Measurements from ENCODE around the gene GPBP1.
A peak's percentile ranks its signal among the peaks of the same experiment; 100 is the strongest.
"Not testable (repeated sequence)": the region's sequence is repeated elsewhere in the genome, so short reads cannot be mapped to it uniquely, and the experiment has no call there.

Gene GPBP1

DNA sequence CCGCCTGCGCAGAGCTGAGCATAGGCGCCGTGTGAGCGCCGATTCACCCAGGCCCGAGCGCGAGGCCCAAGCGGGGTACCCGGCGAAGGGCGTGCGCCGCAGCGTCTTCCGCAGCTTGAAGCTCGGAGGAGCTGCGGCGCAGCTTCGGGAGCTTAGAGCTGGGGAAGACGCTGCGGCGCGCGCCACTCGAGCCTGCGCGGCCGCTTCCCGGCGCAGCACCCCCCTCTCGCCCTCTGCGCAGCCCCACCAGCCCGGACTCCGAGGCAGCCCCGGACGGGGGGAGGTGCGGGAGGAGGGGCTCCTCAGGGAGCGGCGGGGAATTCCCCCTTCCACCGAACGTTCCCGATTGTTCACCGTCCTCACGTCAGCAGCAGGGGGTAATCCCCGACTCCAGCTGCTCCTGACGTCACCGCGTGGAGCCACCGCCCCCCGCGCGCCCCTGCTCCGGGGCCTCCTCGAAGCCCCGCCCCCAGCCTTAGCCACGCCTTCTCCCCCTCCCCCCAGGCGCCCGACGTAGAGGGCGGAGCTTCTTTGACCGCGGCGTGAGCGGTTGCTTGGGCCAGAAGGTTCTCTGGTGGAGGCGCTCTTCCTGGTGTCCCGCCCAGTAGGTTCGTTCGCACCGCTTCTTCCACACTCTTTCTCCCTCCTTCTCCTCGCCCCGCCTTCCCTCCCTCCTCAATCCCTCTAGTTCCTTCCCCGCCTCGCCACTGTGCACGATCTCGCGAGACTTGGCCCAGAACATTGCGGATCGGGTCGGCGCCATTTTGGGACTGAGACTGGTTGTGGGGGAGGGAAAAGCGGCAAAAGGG lies at the start of gene GPBP1:
TSS of gene GPBP1 (plus strand) at position 741 of the 809 bp plus-strand sequence. CDS start 40,072 bp downstream, outside the sequence.
- peak; percentile 97 for DNase-seq

GRCh38 chr5:57128325-57128724 lies 45.5 kb upstream of the GPBP1 start:
- DNase-seq = no peak

- DNase-seq = no peak
Measured at GRCh38 chr5:57133574-57133973, 40.3 kb upstream of the GPBP1 start.

DNA sequence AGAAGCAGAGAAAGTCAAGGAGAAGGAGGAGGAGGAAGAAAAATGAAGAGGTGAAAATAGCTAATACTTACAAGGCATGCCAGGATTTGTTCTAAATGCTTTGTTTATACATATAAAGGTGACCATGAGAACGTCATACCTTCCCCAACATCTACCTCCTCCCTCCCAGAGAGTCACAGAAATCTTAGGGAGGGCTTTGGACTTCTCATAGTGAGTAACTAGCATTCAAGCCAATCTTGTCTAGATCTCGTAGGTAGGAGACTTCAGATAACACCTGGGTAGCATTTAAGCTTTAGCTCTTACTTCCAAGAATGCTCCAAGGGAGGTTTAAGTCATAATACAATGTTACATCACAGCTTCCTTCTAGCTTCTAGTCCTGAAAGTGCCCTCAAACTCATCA lies 36.5 kb upstream of the GPBP1 start:
- no peak for DNase-seq

GRCh38 chr5:57152316-57152715 lies 21.5 kb upstream of the GPBP1 start:
- no peak for DNase-seq

- no peak for DNase-seq
Measured at GRCh38 chr5:57155033-57155432, 18.8 kb upstream of the GPBP1 start.

- DNase-seq = no peak
Measured at GRCh38 chr5:57157131-57157530, 16.7 kb upstream of the GPBP1 start.

DNA sequence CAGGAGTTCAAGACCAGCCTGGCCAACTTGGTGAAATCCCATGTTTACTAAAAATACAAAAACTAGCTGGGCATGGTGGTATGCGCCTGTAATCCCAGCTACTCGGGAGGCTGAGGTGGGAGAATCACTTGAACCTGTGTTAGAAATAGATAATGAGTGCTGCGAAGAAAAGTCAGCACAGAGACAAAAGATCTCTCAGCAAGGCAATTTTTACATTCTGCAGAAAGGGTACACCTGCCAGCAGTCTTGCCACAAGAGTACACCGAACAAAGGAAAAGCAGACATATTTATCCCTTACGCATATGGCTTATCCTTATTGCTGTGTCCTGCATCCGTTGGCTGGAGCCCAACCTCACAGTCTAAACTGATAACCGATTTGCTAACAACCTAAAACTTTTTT lies 16.2 kb upstream of the GPBP1 start:
- no peak for DNase-seq

DNA sequence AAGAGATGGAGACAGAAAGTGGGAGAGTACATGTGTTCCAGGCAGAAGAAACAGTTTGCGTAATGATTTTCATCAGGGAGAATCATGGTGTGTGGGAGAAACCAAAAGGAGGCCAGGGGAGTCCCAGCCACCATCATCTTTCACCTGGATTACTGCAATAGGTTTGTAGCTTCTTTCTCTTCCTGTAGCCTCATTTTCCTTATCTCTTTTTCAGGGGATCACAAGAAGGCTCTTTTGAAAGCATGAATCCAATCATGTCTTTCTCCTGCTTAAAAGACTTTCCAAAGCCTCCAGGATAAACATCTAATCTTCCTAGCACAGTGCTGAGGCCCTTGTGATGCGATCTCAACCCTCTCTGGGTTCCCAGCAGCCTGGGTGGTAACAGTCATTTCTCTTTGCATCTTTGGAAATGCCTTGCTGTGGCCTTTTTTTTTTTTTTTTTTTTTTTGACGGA lies 10.3 kb upstream of the GPBP1 start:
- no peak for DNase-seq

- no peak for DNase-seq
Measured at GRCh38 chr5:57164124-57164523, 9.7 kb upstream of the GPBP1 start.

- DNase-seq = not testable (repeated sequence)
Measured at GRCh38 chr5:57165171-57165570, 8.7 kb upstream of the GPBP1 start.

GRCh38 chr5:57166276-57166675 lies 7.6 kb upstream of the GPBP1 start:
- DNase-seq = no peak

GRCh38 chr5:57167201-57167600 lies 6.7 kb upstream of the GPBP1 start:
- DNase-seq = no peak

DNA sequence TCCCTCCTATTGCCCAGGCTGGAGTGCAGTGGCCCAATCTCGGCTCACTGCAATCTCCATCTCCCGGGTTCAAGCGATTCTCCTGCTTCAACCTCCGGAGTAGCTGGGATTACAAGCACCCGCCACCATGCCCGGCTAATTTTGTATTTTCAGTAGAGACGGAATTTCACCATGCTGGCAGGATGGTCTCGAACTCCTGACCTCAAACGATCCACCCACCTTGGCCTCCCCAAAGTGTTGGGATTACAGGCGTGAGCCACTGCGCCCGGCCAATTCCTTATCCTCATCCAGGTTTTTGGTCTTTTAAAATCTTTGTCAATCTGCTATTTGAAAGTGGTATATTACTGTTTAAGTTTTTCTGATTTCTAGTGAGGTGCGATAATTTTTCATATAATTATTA lies 3.7 kb upstream of the GPBP1 start:
- DNase-seq = not testable (repeated sequence)

DNA sequence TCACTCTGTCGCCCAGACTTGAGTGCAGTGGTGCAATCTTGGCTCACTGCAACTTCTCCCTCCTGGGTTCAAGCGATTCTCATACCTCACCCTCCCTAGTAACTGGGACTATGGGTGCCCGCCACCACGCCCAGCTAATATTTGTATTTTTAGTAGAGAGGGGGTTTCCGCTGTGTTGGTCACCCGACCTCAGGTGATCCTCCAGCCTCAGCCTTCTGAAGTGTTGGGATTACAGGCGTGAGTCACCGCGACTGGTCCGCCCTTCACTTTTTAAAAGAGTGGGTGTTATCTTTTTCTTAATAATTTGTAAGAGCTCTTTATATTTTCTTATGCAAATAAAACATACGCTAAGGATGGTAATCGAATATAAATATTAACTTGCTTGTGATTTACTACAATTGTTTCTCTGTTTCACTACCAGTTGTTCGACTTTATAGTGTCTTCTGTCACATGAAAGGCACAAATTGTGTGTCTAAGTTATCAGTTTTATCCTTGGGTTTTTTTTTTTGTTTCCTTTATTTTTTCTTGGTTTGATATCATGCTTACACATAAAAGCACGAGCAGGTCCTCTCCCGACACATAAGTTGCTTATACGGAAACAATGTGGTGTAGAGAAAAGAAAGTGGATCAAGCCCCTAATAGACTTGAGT lies 1.9 kb upstream of the GPBP1 start:
- no peak for DNase-seq

- DNase-seq = no peak
Measured at GRCh38 chr5:57172466-57173318, 1.2 kb upstream of the GPBP1 start.

GRCh38 chr5:57174128-57174889 lies 450 bp downstream of the GPBP1 start:
- no peak for DNase-seq

DNA sequence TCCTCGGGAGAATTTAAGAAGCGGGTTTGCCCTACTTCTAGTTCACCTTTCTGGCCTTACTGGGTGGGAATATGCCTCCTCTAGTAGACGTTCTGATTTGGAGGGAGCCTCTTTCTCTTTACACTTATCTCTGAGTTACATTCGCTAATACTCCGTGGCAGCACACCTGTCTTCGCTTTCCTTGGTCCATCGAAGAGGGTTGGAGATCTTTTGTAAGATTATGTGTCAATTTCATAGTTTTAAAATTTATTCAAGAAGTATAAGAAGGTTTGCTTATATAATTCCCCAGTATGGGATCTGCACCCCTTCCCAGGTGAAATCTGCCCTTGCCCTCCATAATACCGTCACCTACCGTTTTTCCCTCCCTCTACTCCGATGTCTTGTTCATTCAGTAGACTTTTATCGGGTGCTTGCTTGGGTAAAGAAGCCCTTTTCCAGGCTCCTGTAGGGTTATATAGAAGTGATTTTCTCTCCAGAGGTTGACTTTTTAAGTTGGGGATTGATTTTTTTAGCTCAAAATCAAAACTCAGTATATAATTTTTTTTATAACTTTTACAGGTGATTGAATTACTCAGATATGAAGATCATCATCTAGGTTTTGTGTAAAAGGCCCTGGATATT lies 1.1 kb downstream of the GPBP1 start:
- no peak for DNase-seq

DNA sequence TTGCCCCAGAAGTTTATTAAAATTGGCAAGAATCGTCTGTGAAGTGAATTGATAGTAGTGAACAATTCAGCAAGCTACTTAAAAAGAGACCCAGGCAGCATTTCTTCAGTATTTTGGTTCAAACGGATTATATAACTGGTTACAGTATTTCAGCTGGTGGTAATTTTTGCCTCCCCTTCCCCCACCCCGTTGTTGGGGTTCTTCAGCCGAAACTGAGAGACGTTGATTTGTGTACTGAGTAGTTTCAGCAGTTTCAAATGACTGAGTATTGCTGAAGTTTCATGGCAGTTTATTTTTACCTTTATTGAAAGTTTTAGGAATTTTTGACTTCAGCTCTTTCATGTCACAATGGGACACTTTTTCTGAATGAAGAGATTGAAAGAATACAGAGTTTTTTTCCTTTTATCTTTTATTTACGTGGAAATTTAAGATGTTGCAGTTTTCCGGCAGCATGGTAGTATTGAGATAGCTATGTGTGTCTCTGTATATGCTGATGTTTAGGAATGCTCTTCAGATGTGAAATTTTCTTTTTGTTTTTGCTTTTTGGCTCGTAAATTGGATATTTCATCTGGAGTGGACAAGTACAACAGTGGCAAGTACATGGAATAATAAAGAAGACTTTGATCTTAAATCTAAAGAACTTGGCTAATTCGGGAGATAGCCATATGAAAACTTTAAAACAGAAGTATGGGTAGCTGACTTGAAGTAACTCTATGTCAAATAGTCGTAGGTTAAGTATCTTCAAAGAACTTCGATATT lies 1.9 kb downstream of the GPBP1 start:
- DNase-seq = no peak

DNA sequence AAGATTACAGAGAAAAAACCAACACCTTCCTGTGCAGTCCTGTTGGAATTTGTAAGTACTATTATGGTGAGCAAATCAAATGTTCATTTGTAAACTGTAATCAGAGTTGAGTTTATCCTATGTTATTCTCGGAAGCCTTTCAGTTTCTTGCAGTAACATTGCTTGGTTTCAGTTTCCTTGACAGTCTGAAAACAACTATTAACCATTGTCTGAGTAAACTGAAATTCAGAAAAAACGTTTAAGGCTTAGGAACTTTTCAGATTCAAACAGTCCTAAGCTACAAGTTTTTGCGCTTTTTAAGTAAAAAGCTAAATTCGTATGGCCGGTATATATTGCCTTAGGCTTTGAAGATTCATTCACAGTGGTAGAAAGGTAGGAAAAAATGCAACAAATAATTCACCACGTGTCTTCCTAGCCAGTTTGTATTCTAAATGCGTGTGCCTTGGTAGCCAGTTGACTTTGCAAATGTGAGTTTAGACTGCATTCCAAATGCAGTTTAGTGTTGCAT lies 2.5 kb downstream of the GPBP1 start:
- no peak for DNase-seq

GRCh38 chr5:57177479-57178156 lies 3.8 kb downstream of the GPBP1 start:
- no peak for DNase-seq

Data from NCI-H446 treated with DMSO at 0.1 percent for 48 hours (cell line).